Retinal pigment epithelial cell (primary cell): ENCODE data around the gene ERBB4.
"Not testable (repeated sequence)": the region's sequence is repeated elsewhere in the genome, so short reads cannot be mapped to it uniquely, and the experiment has no call there.

Experiments used
- DNase-seq: peaks from one replicate; pipeline ENCODE4 v3.0.0-alpha.2; 2010; ENCODE audit warnings: low read depth
- H3K4me3 ChIP-seq: 2 replicates; pipeline ENCODE4 v1.5.1; 2011; ENCODE audit warnings: mild to moderate bottlenecking, low read length, control low read depth, moderate library complexity
- TF ChIP-seq, protein P1 (sequence below): conservative IDR thresholded peaks from 2 replicates; pipeline ENCODE4 v1.5.1; 2011; ENCODE audit warnings: low read depth, low read length, control low read depth, inconsistent platforms

The ERBB4 gene

DNA sequence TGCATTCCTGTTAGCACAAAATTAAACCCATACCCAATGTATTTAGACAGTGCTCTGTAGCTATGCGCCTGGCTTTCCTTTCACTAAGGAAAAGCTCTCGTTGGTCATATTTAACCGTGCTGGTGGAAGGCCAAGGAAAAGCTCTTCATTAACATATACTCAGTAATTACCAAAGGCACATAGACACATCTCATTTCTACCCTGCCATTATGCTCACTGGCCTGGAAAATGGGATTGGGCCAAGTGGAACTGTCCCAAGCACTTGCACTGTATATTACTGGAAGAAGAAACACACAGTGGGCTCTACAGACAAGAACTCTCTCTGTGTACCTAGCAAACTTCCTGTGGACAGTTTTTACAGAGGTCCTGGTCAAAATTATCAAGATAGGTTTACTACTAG lies 274.4 kb downstream of the ERBB4 start:
- no peak for DNase-seq
- TF ChIP-seq, protein P1, sequence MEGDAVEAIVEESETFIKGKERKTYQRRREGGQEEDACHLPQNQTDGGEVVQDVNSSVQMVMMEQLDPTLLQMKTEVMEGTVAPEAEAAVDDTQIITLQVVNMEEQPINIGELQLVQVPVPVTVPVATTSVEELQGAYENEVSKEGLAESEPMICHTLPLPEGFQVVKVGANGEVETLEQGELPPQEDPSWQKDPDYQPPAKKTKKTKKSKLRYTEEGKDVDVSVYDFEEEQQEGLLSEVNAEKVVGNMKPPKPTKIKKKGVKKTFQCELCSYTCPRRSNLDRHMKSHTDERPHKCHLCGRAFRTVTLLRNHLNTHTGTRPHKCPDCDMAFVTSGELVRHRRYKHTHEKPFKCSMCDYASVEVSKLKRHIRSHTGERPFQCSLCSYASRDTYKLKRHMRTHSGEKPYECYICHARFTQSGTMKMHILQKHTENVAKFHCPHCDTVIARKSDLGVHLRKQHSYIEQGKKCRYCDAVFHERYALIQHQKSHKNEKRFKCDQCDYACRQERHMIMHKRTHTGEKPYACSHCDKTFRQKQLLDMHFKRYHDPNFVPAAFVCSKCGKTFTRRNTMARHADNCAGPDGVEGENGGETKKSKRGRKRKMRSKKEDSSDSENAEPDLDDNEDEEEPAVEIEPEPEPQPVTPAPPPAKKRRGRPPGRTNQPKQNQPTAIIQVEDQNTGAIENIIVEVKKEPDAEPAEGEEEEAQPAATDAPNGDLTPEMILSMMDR, result no peak
- H3K4me3 ChIP-seq, result no peak overlapping the region

DNA sequence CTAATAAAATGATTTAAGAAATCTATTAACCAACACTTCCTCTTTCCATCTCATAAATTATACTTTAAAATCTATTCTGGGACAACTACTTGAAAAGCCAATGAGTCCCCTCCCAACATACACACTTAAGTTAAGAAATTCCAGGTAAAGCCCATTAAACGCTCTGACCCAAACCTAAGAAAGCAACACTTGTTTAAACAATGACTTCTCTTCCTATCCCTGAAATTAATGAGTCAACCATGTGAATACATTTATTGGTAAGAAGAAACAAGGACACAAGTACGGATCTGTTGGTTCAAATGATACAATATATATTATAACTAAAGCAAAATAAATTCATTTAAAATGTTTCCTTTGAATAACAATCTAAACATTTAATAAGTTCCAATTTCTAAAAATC lies 279.4 kb downstream of the ERBB4 start:
- no peak overlapping the region for H3K4me3 ChIP-seq
- TF ChIP-seq, protein P1, result no peak
- no peak for DNase-seq

DNA sequence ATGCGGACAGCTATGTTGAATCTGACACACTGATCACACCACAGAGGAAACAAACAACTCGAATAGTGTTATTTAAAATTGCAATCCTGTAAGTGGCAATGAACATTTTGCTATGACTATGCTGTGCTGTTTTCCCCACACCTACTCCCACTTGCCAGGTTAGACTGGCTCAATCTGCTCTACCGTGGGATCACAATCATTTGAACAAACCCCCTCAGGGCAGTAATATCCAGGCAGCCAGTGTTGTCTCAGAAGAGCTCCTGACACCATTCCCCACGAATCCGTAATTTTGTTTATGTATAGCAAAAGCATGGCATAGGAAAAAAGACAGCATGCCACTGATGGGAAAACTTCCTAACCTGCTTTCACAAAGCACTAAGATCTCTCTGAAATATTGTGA lies 284.3 kb downstream of the ERBB4 start:
- TF ChIP-seq, protein P1, result no peak
- no peak overlapping the region for H3K4me3 ChIP-seq
- no peak for DNase-seq

DNA sequence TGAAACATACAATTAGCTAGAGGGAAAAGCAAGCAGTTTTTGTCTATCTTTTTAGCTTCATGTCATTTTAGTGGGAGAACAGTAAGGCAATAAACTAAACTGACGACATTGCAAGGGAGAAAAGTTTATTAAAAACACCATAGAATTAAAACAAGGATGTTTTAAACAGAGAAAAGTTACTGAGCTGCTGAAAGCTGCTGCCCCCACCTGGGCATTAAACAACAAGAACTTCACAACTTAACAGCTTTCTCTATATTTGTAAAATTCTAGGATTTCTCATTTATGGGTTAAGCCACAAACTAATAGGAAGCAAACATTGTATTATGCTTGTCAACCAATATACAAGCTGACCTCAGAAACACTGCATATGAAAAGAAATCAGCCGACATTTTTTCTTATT lies 289.2 kb downstream of the ERBB4 start:
- DNase-seq, result no peak
- TF ChIP-seq, protein P1, result peak; percentile 65

DNA sequence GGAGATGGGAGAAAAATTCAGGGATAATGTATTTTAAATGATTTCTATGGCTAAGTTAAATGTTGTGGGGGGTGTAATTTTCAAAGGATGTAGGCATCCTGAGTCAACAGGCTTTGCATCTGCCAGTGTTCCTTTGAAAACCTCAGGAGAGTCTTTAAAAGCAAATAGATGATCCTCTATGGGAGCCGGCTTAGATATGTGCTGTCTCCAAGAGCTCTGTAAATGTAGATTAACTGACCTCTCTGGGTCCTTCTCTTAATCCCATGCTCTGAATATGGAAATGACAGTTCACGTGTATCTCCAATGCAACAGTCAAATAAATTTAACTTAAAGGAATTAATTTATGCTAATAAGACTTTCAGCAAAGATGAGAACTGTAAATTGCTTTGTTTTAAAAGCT lies 292.7 kb downstream of the ERBB4 start:
- TF ChIP-seq, protein P1, result no peak
- H3K4me3 ChIP-seq, result no peak overlapping the region
- no peak for DNase-seq

More for the DNA sequence above, 289.2 kb downstream of the ERBB4 start:
- no peak overlapping the region for H3K4me3 ChIP-seq

DNA sequence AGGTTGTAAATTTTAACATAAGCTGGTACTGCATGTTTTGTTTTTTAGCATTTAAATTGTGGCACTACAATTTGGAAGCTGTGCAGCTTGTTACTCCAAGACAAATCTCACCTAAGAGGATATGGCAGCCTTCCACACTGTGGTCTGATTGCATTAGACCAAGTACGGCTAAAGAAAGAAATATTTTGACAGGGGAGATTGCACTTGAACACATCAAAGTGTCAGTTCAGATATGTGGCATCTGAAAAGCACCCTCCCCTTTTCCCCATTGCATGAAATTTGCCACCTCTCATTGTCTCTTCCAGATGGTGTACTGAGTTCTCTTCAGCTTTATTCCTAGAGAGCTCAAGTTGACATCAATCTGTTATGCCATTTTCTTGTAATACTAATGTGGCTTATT lies 295.9 kb downstream of the ERBB4 start:
- TF ChIP-seq, protein P1, result no peak

DNA sequence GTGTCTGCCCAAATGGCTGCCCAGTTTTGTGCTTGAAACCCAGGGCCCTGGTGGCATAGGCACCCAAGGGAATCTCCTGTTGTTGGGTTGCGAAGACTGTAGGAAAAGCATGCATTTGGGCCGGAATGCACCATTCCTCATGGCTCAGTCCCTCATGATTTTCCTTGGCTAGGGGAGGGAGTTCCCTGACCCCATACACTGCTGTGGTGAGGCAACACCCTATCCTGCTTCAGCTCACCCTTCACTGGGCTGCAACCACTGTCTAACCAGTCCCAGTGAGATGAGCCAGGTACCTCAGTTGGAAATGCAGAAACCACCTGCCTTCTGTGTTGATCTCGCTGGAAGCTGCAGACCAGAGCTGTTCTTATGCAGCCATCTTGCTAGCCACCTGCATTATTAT lies 300.4 kb downstream of the ERBB4 start:
- H3K4me3 ChIP-seq, DNase-seq: not testable (repeated sequence)

More for the DNA sequence above, 295.9 kb downstream of the ERBB4 start:
- DNase-seq, result no peak
- H3K4me3 ChIP-seq, result no peak overlapping the region
